ENCODE results near the gene SCAPER. TPM values are rescaled to one million over a fixed set of nuclear protein-coding genes. Genes with fewer than 3 reads are reported as not detected.
"Not testable (repeated sequence)": the region's sequence is repeated elsewhere in the genome, so short reads cannot be mapped to it uniquely, and the experiment has no call there.

The SCAPER gene
- total RNA-seq, 1 experiment from 2014 or later, result 15.3 TPM

DNA sequence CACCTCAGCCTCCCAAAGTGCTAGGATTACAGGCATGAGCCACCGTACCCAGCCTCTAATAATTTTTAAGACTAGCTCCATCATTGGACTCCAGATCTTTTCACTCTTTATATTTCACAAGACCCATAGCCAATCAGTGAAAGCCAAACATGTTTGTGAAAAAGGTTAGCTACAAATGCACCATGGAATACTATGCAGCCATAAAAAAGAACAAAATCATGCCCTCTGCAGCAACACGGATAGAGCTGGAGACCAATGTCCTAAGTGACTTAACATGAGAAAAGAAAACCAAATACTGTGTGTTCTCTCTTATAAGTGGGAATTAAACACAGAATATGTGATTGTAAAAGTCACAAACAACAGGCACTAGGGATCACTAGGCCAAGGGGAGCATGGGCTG, 3.2 kb downstream of the SCAPER start:
- in situ Hi-C loops (cut with HindIII; ENCODE audit: low pct_unique_long_range_greater_than_20kb, low sequenced_read_pairs), result no loop called here
- TF ChIP-seq POLR2AphosphoS5 (IDR thresholded peaks at IDR 0.05; ENCODE audit: low read depth, low read length), result no peak
- TF ChIP-seq, protein P1, sequence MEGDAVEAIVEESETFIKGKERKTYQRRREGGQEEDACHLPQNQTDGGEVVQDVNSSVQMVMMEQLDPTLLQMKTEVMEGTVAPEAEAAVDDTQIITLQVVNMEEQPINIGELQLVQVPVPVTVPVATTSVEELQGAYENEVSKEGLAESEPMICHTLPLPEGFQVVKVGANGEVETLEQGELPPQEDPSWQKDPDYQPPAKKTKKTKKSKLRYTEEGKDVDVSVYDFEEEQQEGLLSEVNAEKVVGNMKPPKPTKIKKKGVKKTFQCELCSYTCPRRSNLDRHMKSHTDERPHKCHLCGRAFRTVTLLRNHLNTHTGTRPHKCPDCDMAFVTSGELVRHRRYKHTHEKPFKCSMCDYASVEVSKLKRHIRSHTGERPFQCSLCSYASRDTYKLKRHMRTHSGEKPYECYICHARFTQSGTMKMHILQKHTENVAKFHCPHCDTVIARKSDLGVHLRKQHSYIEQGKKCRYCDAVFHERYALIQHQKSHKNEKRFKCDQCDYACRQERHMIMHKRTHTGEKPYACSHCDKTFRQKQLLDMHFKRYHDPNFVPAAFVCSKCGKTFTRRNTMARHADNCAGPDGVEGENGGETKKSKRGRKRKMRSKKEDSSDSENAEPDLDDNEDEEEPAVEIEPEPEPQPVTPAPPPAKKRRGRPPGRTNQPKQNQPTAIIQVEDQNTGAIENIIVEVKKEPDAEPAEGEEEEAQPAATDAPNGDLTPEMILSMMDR (IDR thresholded peaks at IDR 0.05), result no peak
- no peak for TF ChIP-seq TCF7L2 (IDR thresholded peaks at IDR 0.05; ENCODE audit: low read depth, low read length)
- TF ChIP-seq SIN3A (IDR thresholded peaks at IDR 0.05; ENCODE audit: borderline replicate concordance, insufficient read depth, low read depth, low read length), result no peak
- TF ChIP-seq, protein P2, sequence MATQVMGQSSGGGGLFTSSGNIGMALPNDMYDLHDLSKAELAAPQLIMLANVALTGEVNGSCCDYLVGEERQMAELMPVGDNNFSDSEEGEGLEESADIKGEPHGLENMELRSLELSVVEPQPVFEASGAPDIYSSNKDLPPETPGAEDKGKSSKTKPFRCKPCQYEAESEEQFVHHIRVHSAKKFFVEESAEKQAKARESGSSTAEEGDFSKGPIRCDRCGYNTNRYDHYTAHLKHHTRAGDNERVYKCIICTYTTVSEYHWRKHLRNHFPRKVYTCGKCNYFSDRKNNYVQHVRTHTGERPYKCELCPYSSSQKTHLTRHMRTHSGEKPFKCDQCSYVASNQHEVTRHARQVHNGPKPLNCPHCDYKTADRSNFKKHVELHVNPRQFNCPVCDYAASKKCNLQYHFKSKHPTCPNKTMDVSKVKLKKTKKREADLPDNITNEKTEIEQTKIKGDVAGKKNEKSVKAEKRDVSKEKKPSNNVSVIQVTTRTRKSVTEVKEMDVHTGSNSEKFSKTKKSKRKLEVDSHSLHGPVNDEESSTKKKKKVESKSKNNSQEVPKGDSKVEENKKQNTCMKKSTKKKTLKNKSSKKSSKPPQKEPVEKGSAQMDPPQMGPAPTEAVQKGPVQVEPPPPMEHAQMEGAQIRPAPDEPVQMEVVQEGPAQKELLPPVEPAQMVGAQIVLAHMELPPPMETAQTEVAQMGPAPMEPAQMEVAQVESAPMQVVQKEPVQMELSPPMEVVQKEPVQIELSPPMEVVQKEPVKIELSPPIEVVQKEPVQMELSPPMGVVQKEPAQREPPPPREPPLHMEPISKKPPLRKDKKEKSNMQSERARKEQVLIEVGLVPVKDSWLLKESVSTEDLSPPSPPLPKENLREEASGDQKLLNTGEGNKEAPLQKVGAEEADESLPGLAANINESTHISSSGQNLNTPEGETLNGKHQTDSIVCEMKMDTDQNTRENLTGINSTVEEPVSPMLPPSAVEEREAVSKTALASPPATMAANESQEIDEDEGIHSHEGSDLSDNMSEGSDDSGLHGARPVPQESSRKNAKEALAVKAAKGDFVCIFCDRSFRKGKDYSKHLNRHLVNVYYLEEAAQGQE (IDR thresholded peaks at IDR 0.05; ENCODE audit: insufficient read depth in 1 of 2, low read depth in 2 of 2, low read length in 1 of 2), result no peak
- Histone ChIP-seq H3K4me3 (ENCODE audit: low read depth in 2 of 2, low read length in 2 of 2) (no peak overlapping the region), H3K27me3 (ENCODE audit: control insufficient read depth, insufficient read depth, low read length) (no peaks in the 10 kb centered on the region), H3K36me3 (ENCODE audit: control insufficient read depth, insufficient read depth, low read length) (no peaks in the 10 kb centered on the region), H3K9me3 (ENCODE audit: control insufficient read depth, insufficient read depth, low read depth, low read length) (no peaks in the 10 kb centered on the region), H3K4me1 (ENCODE audit: control insufficient read depth, insufficient read depth, low read length) (peaks cover 18% of the 10 kb centered on the region), H3K27ac (ENCODE audit: low read length) (no peak overlapping the region)
- DNase-seq (ENCODE audit: low read depth, low spot score), result no peak
- CTCF ChIA-PET, result no interaction called here
- no TSS peak for BruUV-seq (replicated peaks)
- ATAC-seq, result no peak
- POLR2A ChIA-PET, result no interaction called here
- intact Hi-C loops (cut with micrococcal nuclease; ENCODE audit: unreplicated experiment), result no loop called here

DNA sequence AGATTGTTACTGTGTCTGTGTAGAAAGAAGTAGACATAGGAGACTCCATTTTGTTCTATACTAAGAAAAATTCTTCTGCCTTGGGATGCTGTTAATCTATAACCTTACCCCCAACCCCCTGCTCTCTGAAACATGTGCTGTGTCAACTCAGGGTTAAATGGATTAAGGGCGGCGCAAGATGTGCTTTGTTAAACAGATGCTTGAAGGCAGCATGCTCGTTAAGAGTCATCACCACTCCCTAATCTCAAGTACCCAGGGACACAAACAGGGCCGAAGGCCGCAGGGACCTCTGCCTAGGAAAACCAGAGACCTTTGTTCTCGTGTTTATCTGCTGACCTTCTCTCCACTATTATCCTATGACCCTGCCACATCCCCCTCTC, 5.2 kb downstream of the SCAPER start:
- H3K27me3 ChIP-seq (ENCODE audit: control insufficient read depth, insufficient read depth, low read length); CTCF ChIA-PET; ATAC-seq; H3K4me3 ChIP-seq (ENCODE audit: low read depth in 2 of 2, low read length in 2 of 2); H3K4me1 ChIP-seq (ENCODE audit: control insufficient read depth, insufficient read depth, low read length); intact Hi-C loops (cut with micrococcal nuclease; ENCODE audit: unreplicated experiment); BruUV-seq (replicated peaks); POLR2A ChIA-PET; H3K27ac ChIP-seq (ENCODE audit: low read length); DNase-seq (ENCODE audit: low read depth, low spot score); in situ Hi-C loops (cut with HindIII; ENCODE audit: low pct_unique_long_range_greater_than_20kb, low sequenced_read_pairs); H3K9me3 ChIP-seq (ENCODE audit: control insufficient read depth, insufficient read depth, low read depth, low read length); H3K36me3 ChIP-seq (ENCODE audit: control insufficient read depth, insufficient read depth, low read length): not testable (repeated sequence)

DNA sequence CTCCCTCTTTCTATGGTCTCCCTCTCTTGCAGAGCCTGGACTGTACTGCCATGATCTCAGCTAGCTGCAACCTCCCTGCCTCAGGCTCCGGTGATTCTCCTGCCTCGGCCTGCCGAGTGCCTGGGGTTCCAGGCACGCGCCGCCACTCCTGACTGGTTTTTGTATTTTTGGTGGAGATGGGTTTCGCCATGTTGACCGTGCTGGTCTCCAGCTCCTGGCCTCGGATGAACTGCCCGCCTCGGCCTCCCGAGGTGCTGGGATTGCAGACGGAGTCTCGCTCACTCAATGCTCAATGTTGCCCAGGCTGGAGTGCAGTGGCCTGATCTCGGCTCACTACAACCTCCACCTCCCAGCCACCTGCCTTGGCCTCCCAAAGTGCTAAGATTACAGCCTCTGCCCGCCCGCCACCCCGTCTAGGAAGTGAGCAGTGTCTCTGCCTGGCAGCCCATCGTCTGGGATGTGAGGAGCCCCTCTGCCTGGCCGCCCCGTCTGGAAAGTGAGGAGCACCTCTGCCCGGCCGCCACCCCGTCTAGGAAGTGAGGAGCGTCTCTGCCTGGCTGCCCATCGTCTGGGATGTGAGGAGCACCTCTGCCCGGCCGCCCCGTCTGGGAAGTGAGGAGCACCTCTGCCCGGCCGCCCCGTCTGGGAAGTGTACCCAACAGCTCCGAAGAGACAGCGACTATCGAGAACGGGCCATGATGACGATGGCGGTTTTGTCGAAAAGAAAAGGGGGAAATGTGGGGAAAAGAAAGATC, 5.8 kb downstream of the SCAPER start:
- in situ Hi-C loops (cut with HindIII; ENCODE audit: low pct_unique_long_range_greater_than_20kb, low sequenced_read_pairs); DNase-seq (ENCODE audit: low read depth, low spot score); H3K4me1 ChIP-seq (ENCODE audit: control insufficient read depth, insufficient read depth, low read length); ATAC-seq; POLR2A ChIA-PET; H3K4me3 ChIP-seq (ENCODE audit: low read depth in 2 of 2, low read length in 2 of 2); H3K9me3 ChIP-seq (ENCODE audit: control insufficient read depth, insufficient read depth, low read depth, low read length); intact Hi-C loops (cut with micrococcal nuclease; ENCODE audit: unreplicated experiment); H3K27ac ChIP-seq (ENCODE audit: low read length); CTCF ChIA-PET; H3K36me3 ChIP-seq (ENCODE audit: control insufficient read depth, insufficient read depth, low read length); H3K27me3 ChIP-seq (ENCODE audit: control insufficient read depth, insufficient read depth, low read length); BruUV-seq (replicated peaks): not testable (repeated sequence)
